HEK293T (cell line): ENCODE measurements around the gene RAMP3.

ENCODE experiments used
- BHLHE40 ChIP-seq: fragments of 450-650 bp; IDR thresholded peaks from 2 replicates; pipeline ENCODE4 v1.6.1; 2016; ENCODE audit warnings: mild to moderate bottlenecking, moderate library complexity, borderline replicate concordance
- CTBP1 ChIP-seq: fragments of 450-650 bp; IDR thresholded peaks from 2 replicates; pipeline ENCODE4 v1.6.1; 2016; ENCODE audit warnings: borderline replicate concordance
- ELF4 ChIP-seq: fragments of 450-650 bp; IDR thresholded peaks from 2 replicates; pipeline ENCODE4 v1.6.1; 2017; ENCODE audit warnings: antibody characterized with exemption
- FOXA1 ChIP-seq: fragments of 450-650 bp; IDR thresholded peaks from 2 replicates; pipeline ENCODE4 v1.6.1; 2016; ENCODE audit warnings: mild to moderate bottlenecking
- FOXM1 ChIP-seq: fragments of 450-650 bp; IDR thresholded peaks from 2 replicates; pipeline ENCODE4 v1.6.1; 2017; ENCODE audit warnings: mild to moderate bottlenecking, borderline replicate concordance
- HDGF ChIP-seq: fragments of 450-650 bp; IDR thresholded peaks from 2 replicates; pipeline ENCODE4 v1.6.1; 2017; ENCODE audit warnings: antibody characterized with exemption, borderline replicate concordance
- L3MBTL2 ChIP-seq: fragments of 450-650 bp; conservative IDR thresholded peaks from 2 replicates; pipeline ENCODE4 v1.6.1; 2016; ENCODE audit warnings: mild to moderate bottlenecking
- LEF1 ChIP-seq: fragments of 450-650 bp; IDR thresholded peaks from 2 replicates; pipeline ENCODE4 v1.6.1; 2017; ENCODE audit warnings: mild to moderate bottlenecking, borderline replicate concordance
- NFRKB ChIP-seq: fragments of 450-650 bp; IDR thresholded peaks from 2 replicates; pipeline ENCODE4 v1.6.1; 2016; ENCODE audit warnings: mild to moderate bottlenecking, moderate library complexity
- PKNOX1 ChIP-seq: fragments of 450-650 bp; IDR thresholded peaks from 2 replicates; pipeline ENCODE4 v1.6.1; 2016
- SP1 ChIP-seq: fragments of 450-650 bp; IDR thresholded peaks from 2 replicates; pipeline ENCODE4 v1.6.1; 2017
- SUZ12 ChIP-seq: fragments of 450-650 bp; IDR thresholded peaks from 2 replicates; pipeline ENCODE4 v1.6.1; 2016; ENCODE audit warnings: mild to moderate bottlenecking
- TARDBP ChIP-seq: fragments of 450-650 bp; IDR thresholded peaks from 2 replicates; pipeline ENCODE4 v1.6.1; 2016

GRCh38 chr7:45185028-45185863 lies 27.7 kb downstream of the RAMP3 start:
- no peak for TF ChIP-seq FOXA1
- TF ChIP-seq SUZ12, result no peak
- TF ChIP-seq ELF4, result no peak
- no peak for TF ChIP-seq L3MBTL2
- TF ChIP-seq NFRKB, result no peak
- TF ChIP-seq BHLHE40, result no peak
- TF ChIP-seq FOXM1, result no peak
- TF ChIP-seq PKNOX1, result no peak
- TF ChIP-seq TARDBP, result no peak
- no peak for TF ChIP-seq SP1
- no peak for TF ChIP-seq HDGF
- TF ChIP-seq LEF1, result no peak
- TF ChIP-seq CTBP1, result no peak
